HG02610 (cell line): Measurements from ENCODE around the gene MRO.
"Not testable (repeated sequence)": the region's sequence is repeated elsewhere in the genome, so short reads cannot be mapped to it uniquely, and the experiment has no call there.

Experiments used
- ATAC-seq: cut with Tn5 transposase; IDR thresholded peaks from one replicate; pipeline ENCODE4 v1.9.1; 2021; ENCODE audit warnings: mild to moderate bottlenecking, moderate library complexity; ENCODE audit not compliant: unreplicated experiment

Gene MRO

DNA sequence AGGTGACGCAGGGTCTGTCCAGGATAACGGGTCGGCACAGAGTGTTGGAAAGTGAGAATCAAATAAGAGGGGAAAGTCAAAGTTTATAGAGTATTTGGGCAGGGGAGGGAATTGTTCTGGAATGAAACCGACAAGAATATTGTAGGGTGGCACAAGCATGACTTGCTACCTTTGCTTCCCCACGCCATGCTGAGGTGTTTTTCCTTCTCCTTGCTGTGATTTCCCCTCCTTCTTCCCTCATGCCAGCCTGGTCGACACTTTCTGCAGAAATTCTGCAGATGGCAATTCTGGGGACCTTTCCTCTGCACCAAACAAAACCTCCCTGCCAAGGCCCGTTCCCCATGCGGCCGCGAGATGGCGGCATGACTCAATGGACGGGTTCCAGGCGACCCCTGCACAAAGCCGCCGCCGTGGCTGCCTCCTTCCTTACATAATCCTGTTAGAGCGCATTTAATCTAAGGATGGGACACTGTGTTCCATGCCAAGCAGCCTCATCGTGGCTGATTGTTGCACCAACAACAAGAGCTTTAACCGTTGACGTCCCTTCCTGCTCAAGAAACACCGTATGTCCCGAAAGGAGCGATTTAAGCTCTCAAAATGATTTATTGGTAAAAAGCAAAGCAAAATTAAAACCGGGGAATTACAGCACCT, at the start of gene MRO:
MRO (minus strand) TSS at position 289 of the 651 bp plus-strand sequence. CDS start 10,616 bp downstream, outside the sequence.
- ATAC-seq, result peak; percentile 91

DNA sequence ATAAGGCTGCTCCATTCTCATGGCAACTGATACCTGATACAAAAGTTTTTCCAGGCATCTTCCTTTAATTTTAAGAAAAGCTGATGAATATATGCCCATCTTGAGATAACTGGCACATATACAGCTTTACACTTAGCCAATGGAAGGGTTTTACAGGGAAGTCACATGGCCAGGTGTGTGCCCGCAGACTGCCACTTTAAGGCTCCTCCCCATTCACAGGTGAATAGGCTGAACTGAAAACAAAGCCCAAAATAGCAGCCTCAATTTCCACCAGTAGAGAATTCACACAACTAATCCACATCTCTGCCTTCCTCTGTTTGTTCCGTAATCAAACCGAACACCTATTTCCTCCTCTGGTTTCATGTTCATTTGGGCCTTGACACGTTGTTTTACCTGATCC, 49.3 kb upstream of the MRO start:
- no peak for ATAC-seq

DNA sequence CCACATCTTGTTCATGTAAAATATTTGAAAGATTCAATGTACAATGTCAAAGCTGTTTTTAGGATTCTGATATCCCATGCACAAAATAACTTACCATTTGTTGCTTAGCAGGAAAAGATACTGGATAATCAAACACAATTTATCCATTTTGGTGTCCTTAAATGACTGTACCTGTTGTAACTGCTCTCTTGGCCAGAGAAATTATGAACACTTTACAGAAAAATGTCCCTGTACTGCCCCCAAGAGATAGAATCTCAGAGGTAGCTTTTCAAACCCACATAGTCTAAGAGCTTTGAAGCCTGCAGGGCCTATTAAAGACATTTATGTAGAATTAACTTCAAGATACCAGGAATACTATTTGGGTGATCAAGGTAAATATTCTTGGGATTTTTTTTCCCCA, 46.9 kb upstream of the MRO start:
- ATAC-seq, result no peak

DNA sequence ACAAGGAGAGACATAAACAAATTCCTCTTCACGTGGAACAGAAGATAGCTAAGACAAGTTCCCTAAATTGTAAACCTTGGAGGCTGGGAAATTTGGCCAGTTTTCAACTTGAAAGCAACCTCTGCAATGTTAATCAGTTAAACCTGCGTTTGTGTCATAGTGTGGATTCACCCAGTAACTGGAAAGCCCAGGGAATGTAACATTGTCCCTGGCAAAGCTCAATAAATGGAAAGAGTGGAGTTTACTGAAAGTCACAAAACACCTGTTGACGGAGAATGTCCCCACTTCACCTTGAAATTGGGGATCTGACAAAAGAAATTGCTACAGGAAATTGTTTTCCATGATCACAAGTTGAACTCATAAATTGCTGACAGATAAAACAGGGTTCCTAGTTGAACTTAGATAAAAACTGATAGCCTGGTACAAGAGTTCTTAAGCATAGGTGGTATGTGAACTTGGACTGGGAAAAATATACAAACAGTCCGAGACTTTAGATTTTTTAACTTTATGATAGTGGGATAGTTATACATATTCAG, 44.1 kb upstream of the MRO start:
- no peak for ATAC-seq

DNA sequence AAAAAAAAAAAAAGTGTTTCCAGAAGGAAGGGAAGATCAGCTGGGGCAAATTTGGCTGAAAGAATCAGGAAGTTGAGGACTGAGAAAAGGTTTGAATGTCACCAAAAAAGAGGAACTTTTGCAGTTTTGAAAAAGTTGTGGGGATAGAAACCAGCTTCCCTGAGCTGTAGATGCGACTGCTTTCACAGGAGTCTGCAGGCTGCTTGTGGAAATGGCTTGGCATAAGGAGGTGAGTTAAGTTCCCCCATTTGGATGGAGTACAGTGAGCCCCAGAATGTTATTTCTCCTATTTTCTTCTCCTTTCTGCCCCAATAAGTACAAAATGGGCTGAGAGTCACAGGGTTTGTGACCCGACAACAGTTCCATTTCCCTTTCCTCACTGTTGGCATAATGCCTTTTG, 42.6 kb upstream of the MRO start:
- ATAC-seq, result no peak

DNA sequence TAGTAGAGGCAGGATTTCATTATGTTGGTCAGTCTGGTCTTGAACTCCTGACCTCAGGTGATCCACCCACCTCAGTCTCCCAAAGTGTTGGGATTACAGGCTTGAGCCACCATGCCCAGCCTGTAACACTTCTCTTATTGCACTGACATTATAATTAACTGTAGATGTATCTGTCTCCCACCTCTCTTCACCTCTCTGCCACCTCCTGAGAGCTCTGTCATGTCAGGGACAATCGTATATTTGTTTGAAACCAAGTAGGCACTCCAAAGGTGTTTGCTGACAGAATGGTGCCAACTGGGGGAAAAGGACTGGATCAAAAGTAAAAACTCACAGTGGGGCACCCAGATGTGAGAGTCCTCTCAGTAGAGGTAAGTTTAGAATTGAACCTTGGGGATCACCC, 41.8 kb upstream of the MRO start:
- ATAC-seq, result no peak

DNA sequence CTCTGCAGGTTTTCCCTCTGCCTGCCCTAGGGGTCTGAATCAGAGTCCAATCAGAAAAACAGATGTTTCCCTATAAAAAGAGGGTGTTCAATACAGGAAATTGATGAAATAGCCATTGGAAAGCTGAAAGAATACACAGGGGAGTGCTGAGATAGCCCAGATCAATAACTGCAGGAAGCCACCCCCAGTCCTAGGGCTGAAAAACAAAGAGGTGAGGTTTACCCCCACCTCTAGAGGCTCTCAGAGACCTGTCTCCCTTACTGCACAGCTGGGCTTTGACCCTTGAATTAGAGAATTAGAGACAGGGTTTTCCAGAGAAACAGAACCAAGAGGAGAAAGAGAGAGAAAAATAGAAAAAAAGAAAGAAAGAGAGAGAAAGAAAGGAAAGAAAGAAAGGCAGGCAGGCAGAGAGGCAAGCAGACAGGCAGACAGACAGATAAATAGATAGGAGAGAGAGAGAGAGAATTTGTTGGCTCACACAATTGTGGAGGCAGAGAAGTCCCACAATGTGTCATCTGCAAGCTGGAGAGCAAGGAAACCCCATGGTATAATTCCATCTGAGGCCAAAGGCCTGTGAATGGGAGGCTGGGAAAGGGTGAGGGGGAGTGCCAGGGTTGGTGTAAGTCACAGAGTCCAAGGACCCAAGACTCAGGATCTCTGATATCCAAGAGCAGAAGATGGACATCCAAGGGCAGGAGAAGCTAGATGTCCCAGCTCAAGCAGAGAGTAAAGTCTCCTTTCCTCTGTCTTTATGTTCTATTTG, 40.2 kb upstream of the MRO start:
- ATAC-seq, result no peak

DNA sequence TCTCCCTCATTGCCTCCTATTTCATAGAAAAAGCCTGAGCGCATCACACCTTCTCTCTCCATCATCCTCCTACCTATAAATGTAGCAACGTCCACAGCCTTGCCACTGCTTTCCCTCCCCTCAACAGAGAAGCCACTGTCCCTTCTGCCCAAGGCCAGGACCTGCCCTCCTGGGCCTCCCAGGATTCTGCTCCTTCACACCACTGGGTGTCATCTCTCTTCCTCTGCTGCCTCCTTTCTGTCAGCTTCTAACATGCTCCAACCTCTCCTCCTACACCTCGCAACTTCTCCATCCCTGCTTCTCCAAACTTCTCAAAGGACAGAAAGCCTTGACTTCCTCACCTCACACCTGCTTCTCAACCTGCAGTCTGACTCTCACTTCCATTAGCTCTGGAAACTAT, 37.9 kb upstream of the MRO start:
- ATAC-seq, result no peak

DNA sequence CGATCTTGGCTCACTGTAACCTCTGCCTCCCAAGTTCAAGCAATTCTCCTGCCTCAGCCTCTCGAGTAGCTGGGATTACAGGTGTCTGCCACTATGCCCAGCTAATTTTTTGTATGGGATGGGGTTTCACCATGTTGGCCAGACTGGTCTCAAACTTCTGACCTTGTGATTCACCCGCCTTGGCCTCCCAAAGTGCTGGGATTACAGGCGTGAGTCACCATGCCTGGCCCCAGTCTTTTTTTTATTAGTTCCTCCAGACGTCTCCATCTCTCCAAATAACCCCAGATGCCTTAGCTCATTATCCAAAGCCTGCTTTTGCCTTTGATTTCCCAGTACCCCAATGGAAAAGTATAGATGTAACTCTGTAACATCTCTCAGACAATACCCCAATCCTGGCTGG, 37.4 kb upstream of the MRO start:
- not testable (repeated sequence) for ATAC-seq

DNA sequence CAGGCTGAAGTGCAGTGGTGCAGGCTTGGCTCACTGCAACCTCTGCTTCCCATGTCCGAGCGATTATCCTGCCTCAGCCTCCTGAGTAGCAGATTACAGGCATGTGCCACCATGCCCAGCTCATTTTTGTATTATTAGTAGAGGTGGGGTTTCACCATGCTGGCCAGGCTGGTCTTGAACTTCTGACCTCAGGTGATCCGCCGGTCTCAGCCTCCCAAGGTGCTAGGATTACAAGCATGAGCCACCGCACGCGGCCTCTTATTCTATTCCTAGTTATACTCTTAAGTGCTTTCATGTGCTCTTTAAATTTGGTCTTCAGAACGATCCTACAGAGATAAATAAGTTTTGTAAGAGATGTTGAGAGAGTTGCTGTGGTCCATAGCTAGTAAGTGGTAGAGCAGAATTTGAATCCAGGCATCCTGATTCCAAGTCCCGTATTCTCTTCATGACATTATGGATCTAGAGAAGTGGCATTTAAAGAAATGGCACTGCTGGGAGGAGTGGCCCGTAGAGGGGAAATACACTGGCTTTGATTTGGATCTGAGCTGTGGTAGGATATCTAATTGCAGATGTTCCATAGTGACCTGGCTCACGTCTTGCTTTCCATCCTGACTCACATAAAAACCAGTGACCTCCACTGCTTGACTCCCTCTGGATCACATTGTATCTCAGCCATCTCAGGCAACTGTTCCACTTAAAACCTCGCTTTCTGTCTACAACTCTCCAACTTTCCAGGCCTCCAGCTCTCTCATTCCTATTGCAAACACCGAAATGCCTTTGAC, 36.4 kb upstream of the MRO start:
- ATAC-seq, result no peak

DNA sequence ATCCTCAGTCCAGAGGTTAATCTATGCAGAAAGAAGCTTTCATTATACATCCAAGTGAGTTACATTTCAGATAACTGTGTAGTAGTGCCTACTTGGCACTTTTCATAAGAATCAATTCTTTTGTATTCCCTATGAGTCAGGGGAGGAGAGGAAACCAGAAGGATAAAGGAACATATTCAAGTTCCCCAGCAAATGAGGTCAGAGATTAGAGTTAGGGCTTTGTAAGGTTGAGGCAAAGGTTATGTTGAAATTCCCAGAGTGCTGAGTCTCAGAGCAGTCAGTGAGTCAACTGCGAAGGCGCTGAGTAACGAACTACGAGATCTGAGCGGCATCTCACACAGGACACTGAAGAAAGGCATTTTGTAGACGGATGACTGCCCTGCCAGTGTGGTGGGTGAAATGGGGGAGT, 34.1 kb upstream of the MRO start:
- no peak for ATAC-seq

DNA sequence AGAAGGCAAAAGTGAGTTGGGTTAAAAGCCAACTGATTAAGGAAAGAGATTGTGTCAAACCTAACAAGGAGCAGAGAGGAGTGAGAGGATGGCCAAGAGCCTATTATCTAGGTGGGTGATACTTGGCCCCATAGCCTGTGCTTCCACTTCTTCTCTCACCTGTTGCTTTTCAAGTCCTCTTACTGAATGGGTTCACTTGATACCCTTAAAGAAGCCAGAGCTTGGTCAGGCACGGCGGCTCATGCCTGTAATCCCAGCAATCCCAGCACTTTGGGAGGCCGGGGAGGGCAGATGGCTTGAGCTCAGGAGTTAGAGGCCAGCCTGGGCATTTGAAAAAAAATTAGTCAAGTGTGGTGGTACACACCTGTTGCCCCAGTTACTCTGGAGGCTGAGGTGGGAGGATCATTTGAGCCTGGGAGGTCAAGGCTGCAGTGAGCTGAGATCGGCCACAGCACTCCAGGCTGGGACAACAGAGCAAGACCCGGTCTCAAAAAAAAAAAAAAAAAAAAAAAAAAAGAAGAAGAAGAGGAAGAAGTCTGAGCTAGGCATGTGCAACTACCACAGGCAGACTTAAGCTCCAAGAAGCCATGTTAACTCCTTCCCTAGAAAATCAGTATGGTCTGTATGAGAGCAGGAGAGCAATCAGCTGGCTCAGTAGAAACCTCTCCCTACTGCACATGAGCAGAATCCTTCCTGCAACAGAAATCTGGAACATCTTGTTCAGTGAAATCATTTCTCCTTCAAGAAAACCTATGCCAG, 30.7 kb upstream of the MRO start:
- no peak for ATAC-seq

DNA sequence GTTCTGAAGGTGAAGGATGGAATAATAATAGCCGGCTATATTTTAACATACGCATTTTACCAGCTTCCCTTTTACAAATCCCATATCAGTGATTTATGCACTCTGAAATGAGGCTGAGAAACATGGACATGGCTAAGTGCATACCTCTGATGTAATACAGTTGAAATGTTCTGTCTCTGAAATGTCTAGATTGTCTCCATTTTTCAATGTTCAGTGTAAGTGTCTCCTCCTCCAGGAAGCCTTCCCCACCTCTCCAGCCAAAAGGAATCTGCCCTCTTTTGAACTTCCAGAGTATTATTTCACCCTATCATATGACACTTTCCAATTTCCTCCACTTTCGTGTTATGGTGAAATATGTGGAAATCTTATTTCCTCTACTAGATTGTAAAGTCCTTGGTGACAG, 29.6 kb upstream of the MRO start:
- ATAC-seq, result no peak

DNA sequence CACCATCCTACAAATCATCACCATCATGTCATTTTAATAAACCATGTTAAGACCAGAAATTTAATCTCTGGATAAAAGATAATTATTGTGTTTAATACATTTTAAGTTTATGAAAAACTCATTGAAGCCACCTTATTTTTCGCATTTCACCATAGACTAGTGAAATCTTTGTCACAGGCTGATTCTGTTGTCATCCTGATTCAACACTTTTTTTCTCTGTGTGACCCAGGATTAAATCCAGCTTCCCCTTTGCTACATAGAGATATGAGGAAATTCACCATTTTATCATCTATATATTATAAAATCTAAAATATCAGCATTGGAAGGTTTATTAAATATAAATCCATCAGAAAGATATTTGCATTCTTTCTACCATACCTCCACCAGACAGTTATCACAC, 29.2 kb upstream of the MRO start:
- ATAC-seq, result no peak

DNA sequence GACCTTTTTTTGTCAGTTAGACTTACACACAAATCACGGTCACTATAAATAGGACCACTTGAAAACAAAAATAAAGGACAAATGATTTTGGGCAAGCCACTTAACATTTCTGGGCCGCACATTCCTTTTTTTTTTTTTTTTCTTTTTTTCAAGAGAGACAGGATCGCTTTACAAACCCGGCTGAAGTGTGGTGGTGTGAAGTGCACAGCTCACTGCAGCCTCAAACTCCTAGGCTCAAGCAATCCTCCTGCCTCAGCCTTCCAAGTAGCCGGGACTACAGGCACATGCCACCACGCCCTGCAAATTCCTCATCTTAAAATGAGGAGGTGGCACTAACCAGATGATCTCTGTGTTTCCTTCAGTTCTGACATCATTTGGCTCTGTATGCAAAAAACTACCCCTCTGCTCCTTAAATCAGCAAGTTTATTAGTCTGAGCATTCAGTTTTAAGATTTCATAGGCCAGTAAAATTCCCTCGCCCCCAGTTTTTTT, 28.3 kb upstream of the MRO start:
- no peak for ATAC-seq

DNA sequence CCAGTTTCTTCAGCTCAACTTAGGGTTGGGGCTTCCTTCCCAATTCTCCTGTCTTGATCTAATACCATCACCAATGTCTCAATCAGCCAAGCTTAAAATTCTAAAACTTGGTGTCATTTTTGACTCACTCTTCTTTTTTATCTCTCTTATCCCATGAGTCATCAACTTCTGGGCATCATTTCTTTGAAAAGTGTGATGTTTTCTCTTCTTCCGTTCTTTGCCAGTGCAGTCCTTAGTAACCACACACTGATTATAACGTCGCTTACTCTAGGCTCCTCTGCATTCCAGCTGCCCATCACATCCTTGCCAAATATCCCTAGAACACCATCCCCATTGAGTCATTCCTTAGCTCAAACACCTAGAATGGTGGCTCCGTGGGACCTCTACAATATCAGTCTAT, 27.4 kb upstream of the MRO start:
- ATAC-seq, result no peak

DNA sequence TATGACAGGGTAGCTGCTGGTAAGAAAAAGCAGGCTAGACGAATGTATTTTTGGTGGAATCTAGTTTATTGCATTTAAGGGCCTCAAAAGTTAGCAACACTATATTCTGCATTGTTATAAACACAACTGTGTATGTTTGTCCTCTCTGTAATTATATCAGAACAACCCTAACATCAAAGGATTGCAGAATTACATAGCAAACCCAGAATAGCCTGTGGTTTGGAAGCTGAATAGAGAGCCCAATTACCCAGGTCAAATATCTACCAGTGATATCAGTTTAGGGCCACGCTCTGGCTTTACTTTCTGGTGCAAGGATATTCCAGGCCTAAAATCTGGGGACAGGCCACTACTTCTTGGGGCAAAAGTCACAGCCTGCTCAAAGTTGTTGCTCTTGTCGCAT, 25.1 kb upstream of the MRO start:
- no peak for ATAC-seq

DNA sequence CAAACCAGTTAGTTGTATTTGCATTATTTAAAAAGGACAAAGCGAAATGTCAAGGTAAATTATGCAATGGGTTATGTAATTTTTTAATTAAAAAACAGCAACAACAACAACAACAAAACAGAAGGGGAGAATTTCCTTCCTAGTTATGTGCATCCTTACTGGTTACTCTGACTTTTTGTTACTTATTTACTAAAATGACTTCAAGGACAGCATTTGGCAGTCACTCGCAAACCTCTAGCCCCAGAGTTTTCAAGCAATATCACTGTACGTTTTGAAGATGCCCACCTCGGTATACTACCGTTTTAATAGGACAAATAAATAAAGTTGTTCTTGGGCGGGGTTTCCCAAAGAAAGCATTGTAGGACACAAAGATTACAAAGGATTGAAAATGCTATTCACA, 24.7 kb upstream of the MRO start:
- no peak for ATAC-seq

DNA sequence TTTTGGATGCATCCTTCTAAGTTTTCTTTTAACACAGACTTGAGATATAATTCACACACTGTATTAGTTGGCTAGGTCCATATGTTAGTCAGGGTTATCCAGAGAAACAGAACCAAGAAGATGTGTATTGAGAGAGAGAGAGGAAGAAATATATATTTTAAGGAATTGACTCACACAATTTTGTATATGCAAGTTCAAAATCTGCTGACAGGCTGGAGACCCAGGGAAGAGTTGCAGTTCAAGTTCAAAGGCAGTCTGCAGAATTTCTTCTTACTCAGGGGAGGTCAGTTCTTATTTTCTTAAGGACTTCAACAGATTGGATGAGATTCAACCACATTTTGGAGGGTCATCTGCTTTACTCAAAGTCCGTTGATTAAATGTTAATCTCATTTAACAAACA, 23.0 kb upstream of the MRO start:
- ATAC-seq, result no peak

DNA sequence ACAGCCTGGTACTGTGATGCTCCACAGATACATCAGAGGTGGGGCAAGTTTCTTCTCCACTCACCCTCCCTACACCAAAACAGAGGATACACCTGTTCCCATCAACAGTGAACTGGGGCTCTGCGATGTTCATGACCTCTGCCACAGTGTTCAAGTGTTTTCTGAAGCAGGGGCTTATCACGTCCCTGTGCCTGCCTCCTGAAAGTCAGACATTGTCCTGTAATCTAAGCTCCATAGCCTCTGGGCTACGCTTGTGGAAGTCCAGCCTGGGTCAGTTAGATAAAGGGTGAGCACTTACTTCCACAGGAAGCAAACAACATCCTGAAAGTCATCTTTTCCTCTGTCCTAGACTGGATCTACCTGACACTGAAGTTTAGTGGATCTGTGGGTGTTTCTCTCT, 20.2 kb upstream of the MRO start:
- no peak for ATAC-seq

DNA sequence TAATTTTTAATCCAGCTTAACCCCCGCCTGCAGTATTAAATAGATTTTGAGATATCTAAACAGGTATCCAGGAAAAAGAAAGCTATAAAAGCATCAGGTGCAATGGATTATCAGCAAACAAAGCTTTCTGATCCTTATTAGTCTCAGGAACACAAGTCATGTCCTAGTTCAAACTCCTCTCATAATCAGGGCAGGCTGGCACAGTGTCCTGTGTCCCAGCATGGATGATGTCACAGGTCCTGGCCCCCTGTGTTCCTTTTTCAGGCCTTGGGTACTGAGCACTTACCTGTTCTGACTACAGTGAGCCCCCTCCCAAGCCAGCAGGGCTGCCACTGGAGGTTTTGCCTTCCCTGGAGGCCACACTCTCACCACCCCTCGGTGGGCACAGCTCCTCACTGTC, 19.5 kb upstream of the MRO start:
- no peak for ATAC-seq
